Fibroblast of lung (primary cell): ENCODE measurements around the gene SPAG9. TPM values are rescaled to one million over a fixed set of nuclear protein-coding genes. Genes with fewer than 3 reads are reported as not detected.

Experiments
- DNase-seq, 2 donors: peaks; one replicate each; pipeline versions ENCODE4 v3.0.0 to v3.0.0-alpha.2; 2010; ENCODE audit warnings: low read depth in 2 of 2
- H2AFZ ChIP-seq: 2 replicates; pipeline ENCODE4 v1.5.1; 2012; ENCODE audit warnings: low read length, control low read depth, inconsistent platforms
- H3K27ac ChIP-seq: 2 replicates; pipeline ENCODE4 v1.5.1; 2011; ENCODE audit warnings: low read length, control low read depth; ENCODE audit not compliant: insufficient read depth
- H3K27me3 ChIP-seq: 2 replicates; pipeline ENCODE4 v1.5.1; 2011; ENCODE audit warnings: mild to moderate bottlenecking, low read length; ENCODE audit not compliant: control insufficient read depth, insufficient read depth
- H3K36me3 ChIP-seq: 2 replicates; pipeline ENCODE4 v1.5.1; 2011; ENCODE audit warnings: low read length; ENCODE audit not compliant: control insufficient read depth, insufficient read depth
- H3K4me1 ChIP-seq: 2 replicates; pipeline ENCODE4 v1.5.1; 2011; ENCODE audit warnings: low read length; ENCODE audit not compliant: control insufficient read depth, insufficient read depth; ENCODE audit errors: extremely low read depth
- H3K4me2 ChIP-seq: 2 replicates; pipeline ENCODE4 v1.5.1; 2011; ENCODE audit warnings: low read length, control low read depth; ENCODE audit not compliant: insufficient read depth; ENCODE audit errors: extremely low read depth
- H3K4me3 ChIP-seq, 4 experiments: fragments of 200-600 bp in 1 of 4; sonication (generic) in 1 of 4; replicated peaks in 1 of 4; 2 replicates each; pipeline ENCODE4 v1.5.1; 2011 to 2016; ENCODE audit warnings: low read length in 4 of 4, low read depth in 3 of 4, mild to moderate bottlenecking in 3 of 4, control low read depth in 2 of 4, inconsistent platforms in 1 of 4, mixed read lengths in 1 of 4; ENCODE audit not compliant: insufficient read depth in 1 of 4; ENCODE audit errors: control extremely low read depth in 1 of 4
- H3K79me2 ChIP-seq: 2 replicates; pipeline ENCODE4 v1.5.1; 2012; ENCODE audit warnings: mild to moderate bottlenecking, low read length, inconsistent platforms; ENCODE audit not compliant: control insufficient read depth, insufficient read depth
- H3K9ac ChIP-seq: 2 replicates; pipeline ENCODE4 v1.5.1; 2011; ENCODE audit warnings: mild to moderate bottlenecking, low read length, control low read depth; ENCODE audit not compliant: insufficient read depth
- H3K9me3 ChIP-seq: 2 replicates; pipeline ENCODE4 v1.5.1; 2012; ENCODE audit warnings: low read depth, low read length; ENCODE audit not compliant: control insufficient read depth, insufficient read depth
- H4K20me1 ChIP-seq: 2 replicates; pipeline ENCODE4 v1.5.1; 2011; ENCODE audit warnings: low read length; ENCODE audit not compliant: control insufficient read depth, insufficient read depth; ENCODE audit errors: extremely low read depth
- EZH2 ChIP-seq: IDR thresholded peaks from 2 replicates; pipeline ENCODE4 v1.5.1; 2012; ENCODE audit warnings: low read length, control low read depth, mild to moderate bottlenecking; ENCODE audit errors: missing control alignments
- polyA plus RNA-seq, 2 donors: library from polyadenylated mRNA; depleted of rRNA in 1 of 2; stranded (reverse) in 1 of 2; unstranded in 1 of 2; fragments of >200 nt; gene quantifications; 2 replicates each; pipeline ENCODE4 v1.2.1, GENCODE V29; 2011 to 2012; ENCODE audit warnings: missing spikeins in 1 of 2
- total RNA-seq: library from RNA; depleted of rRNA; stranded (reverse); fragments of >200 nt; gene quantifications from 2 replicates; pipeline ENCODE4 v1.2.1, GENCODE V29; 2014
- TF ChIP-seq, protein P1 (sequence below), 2 donors: IDR thresholded peaks in 1 of 2; conservative IDR thresholded peaks in 1 of 2; 1 replicate in 1 of 2; 2 replicates in 1 of 2; pipeline ENCODE4 v1.5.1; 2011 to 2012; ENCODE audit warnings: low read length in 2 of 2, control low read depth in 1 of 2, inconsistent platforms in 1 of 2, low read depth in 1 of 2, mild to moderate bottlenecking in 1 of 2

SPAG9 gene
- total and polyA plus RNA-seq, 2 donors (not counting 1 experiment from before 2014, with no cell fraction given): 49.8 to 126 TPM

DNA sequence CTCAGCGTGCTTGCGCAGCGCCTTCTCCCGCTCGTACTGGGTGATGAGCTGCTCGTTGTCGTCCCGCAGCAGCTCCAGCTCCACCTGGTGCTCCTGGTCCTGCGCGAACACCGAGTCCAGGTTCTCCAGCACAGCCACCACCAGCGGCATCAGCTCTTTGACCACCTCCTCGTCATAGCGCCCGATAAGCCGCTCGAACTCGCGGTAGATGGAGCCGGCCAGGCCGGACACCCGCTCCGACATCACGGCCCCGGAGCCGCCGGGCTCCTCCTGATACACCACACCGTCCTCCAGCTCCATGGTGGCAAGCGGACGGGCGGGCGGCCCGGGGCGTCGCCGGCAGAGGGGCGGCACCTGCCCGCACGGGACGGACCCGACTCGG lies 320 bp downstream of the SPAG9 start:
- Histone ChIP-seq H3K9me3 (no peaks in the 10 kb centered on the region), H3K4me3 (peak overlapping the region; percentile 74 to 99 (median 92)), H3K79me2 (peaks cover 48% of the 10 kb centered on the region), H3K27ac (peak overlapping the region; percentile 96), H4K20me1 (no peaks in the 10 kb centered on the region), H2AFZ (peak overlapping the region; percentile 75), H3K4me2 (no peak overlapping the region), H3K9ac (peak overlapping the region; percentile 91), H3K27me3 (no peaks in the 10 kb centered on the region), H3K4me1 (peaks cover 7% of the 10 kb centered on the region), H3K36me3 (no peaks in the 10 kb centered on the region)
- DNase-seq: peak; percentile 37 to 42
- TF ChIP-seq, protein P1, sequence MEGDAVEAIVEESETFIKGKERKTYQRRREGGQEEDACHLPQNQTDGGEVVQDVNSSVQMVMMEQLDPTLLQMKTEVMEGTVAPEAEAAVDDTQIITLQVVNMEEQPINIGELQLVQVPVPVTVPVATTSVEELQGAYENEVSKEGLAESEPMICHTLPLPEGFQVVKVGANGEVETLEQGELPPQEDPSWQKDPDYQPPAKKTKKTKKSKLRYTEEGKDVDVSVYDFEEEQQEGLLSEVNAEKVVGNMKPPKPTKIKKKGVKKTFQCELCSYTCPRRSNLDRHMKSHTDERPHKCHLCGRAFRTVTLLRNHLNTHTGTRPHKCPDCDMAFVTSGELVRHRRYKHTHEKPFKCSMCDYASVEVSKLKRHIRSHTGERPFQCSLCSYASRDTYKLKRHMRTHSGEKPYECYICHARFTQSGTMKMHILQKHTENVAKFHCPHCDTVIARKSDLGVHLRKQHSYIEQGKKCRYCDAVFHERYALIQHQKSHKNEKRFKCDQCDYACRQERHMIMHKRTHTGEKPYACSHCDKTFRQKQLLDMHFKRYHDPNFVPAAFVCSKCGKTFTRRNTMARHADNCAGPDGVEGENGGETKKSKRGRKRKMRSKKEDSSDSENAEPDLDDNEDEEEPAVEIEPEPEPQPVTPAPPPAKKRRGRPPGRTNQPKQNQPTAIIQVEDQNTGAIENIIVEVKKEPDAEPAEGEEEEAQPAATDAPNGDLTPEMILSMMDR (conservative IDR thresholded peaks at IDR 0.05 in 1 of 2, IDR thresholded peaks at IDR 0.05 in 1 of 2; ENCODE audit: low read depth in 1 of 2, low read length in 2 of 2): no peak
- no peak for TF ChIP-seq EZH2

DNA sequence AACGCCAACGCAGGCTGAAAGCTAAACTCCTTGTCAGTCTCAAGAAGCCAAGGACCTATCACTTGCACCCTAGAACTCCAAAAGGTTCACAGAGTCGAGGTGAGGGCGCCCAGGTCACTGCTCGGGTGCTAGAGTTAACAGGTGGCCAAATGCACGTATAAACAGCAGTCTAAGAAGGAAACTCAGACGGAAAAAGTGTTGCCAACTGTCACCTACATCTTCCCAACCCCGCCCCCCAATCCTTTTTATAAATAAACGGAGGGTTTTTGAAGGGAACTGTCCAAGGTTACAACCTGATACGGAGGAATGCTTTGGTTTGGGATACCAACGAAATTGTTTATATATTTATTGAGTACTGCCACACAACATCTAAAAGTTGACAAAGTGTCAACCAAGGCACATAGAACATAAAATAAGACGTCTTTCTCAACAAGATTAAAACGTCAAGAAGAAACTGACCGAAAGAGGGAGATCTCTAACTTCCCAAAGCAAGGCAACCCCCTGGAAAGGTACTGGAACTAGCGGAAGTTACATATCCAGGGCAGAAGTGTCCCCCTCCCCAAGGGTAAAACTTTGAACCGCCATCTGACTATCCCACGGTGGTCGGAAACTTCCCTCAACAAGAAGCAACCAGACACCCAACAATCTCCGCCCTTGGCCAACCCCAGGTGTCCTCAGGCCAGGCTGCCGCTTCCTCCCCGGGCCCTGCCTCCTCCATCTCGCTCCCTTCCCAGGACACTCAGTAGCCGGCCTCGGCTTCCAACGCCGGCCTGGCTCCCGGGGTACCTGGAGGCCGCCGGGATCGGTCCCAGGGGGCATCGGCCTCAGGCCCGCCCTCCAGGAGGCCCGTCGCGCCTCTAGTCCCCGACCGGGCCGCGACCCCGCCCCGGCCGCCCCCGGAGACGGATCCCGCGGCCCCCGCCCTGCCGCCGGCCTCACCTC lies 982 bp downstream of the SPAG9 start:
- Histone ChIP-seq H3K9me3 (no peaks in the 10 kb centered on the region), H3K4me1 (peaks cover 7% of the 10 kb centered on the region), H2AFZ (peak overlapping the region; percentile 34), H3K27me3 (no peaks in the 10 kb centered on the region), H3K36me3 (no peaks in the 10 kb centered on the region), H3K4me3 (peak overlapping the region; percentile 74 to 99 (median 92)), H3K9ac (peak overlapping the region; percentile 91), H3K27ac (peak overlapping the region; percentile 96), H3K79me2 (peaks cover 53% of the 10 kb centered on the region), H4K20me1 (no peaks in the 10 kb centered on the region), H3K4me2 (peak overlapping the region; percentile 95)
- DNase-seq: peak; percentile 36 to 68
- TF ChIP-seq, protein P1 (conservative IDR thresholded peaks at IDR 0.05 in 1 of 2, IDR thresholded peaks at IDR 0.05 in 1 of 2; ENCODE audit: low read depth in 1 of 2, low read length in 2 of 2): peak; percentile 16 to 46
- no peak for TF ChIP-seq EZH2

DNA sequence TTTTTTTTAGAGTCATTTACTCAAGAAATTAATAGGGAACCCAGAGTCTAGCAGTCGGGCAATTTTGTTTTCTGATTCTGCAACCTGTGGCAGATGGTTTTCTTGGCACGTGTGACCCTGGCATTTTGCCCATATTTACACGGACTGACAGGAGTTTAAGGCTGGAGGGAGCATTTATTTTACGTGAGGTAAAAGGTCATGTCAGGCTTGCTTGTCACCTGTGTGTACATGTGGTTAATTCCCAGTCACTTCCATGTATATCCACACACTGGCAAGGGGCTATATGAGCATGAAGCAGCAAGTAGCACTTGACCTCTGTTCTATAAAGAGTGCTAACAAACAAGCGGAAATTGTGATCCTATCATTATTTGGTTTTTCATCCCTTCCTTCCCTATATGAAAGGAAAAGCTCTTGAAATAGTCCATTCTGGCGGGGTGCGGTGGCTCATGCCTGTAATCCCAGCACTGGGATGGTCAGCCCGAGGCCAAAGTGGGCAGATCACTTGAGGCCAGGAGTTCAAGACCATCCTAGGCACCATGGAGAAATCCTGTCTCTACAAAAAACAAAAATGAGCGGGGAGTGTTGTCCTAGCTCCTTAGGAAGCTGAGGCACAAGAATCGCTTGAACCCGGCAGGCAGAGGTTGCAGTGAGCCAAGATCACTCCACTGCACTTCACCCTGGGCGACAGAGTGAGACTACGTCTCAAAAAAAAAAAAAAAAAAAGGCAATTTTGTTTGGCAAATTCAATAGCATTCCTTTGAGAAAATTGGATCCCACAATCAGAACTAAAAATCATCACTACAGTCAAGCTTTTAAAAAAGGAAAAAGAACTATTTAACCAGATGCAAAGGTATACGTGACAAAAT lies 2.1 kb downstream of the SPAG9 start:
- peak overlapping the region; percentile 95 for H3K4me2 ChIP-seq
- TF ChIP-seq EZH2: no peak
- TF ChIP-seq, protein P1 (conservative IDR thresholded peaks at IDR 0.05 in 1 of 2, IDR thresholded peaks at IDR 0.05 in 1 of 2; ENCODE audit: low read depth in 1 of 2, low read length in 2 of 2): no peak
- no peaks in the 10 kb centered on the region for H3K27me3 ChIP-seq
- no peaks in the 10 kb centered on the region for H3K36me3 ChIP-seq
- H3K79me2 ChIP-seq: peaks cover 62% of the 10 kb centered on the region
- H3K4me1 ChIP-seq: peaks cover 7% of the 10 kb centered on the region
- no peak for DNase-seq
- H3K27ac ChIP-seq: no peak overlapping the region
- H2AFZ ChIP-seq: no peak overlapping the region
- peak overlapping the region; percentile 74 to 99 (median 92) for H3K4me3 ChIP-seq
- no peaks in the 10 kb centered on the region for H4K20me1 ChIP-seq
- H3K9ac ChIP-seq: no peak overlapping the region
- H3K9me3 ChIP-seq: no peaks in the 10 kb centered on the region
